ENCODE data around the gene BTBD9. TPM values are rescaled to one million over a fixed set of nuclear protein-coding genes. Genes with fewer than 3 reads are reported as not detected.
"Not testable (repeated sequence)": the region's sequence is repeated elsewhere in the genome, so short reads cannot be mapped to it uniquely, and the experiment has no call there.

The BTBD9 gene
- polyA plus RNA-seq, 1 donor (not counting 4 experiments of a cell fraction or from before 2014, with no cell fraction given) = 6.8 TPM

DNA sequence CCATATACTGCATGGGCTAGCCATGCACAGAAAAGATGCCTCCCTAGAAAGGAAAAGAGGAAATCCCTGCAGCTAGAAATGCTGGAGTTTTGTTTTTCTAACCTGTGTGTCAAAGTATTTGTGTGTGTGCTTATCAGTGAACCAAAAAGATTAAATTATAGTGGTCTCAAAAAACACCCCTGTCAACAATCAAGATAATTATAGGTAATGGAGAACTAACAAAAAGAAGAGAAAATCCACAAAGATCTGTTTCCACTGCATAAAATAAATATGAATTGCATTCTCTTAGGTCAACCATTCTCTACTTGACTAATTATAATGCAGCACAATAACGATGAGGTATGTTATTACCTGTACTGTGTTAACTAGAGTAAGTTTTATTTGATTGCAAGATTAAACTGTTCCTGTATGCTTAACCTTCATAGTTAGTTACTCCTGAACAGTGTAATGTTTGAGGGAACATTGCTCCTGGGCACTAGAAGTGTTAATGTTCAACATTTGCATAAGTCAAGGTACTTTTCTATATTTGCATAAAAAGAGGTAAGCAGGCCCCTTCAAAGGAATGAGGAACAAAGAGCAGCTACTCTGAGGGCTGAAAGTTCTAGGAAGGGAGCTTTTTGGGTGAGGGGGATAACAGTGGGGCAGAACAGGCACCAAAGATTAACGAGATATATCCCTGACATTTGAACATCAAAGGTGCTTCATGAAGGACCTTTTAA is 212.1 kb downstream of the BTBD9 start:
- FAIRE-seq = no peak
- Histone ChIP-seq H3K27ac (ENCODE audit: control insufficient read depth, insufficient read depth, low read length) (no peak overlapping the region), H3K9me1 (ENCODE audit: control insufficient read depth, extremely low read depth, insufficient read depth, low read length) (no peaks in the 10 kb centered on the region), H2AFZ (ENCODE audit: control insufficient read depth, low read length) (no peak overlapping the region), H3K27me3 (ENCODE audit: control insufficient read depth, extremely low read depth, insufficient read depth, low read length) (no peaks in the 10 kb centered on the region), H3K4me2 (ENCODE audit: control insufficient read depth, extremely low read depth, insufficient read depth, low read depth, low read length) (no peak overlapping the region), H3K4me3 (ENCODE audit: control insufficient read depth in 2 of 3, extremely low read depth in 1 of 3, insufficient read depth in 2 of 3, low read depth in 1 of 3, low read length in 3 of 3) (no peak overlapping the region), H4K20me1 (ENCODE audit: control insufficient read depth, extremely low read depth, insufficient read depth, low read length) (no peaks in the 10 kb centered on the region), H3K4me1 (ENCODE audit: control insufficient read depth, extremely low read depth, insufficient read depth, low read length) (no peaks in the 10 kb centered on the region), H3K36me3 (ENCODE audit: control insufficient read depth in 2 of 2, extremely low read depth in 1 of 2, insufficient read depth in 2 of 2, low read length in 2 of 2) (no peaks in the 10 kb centered on the region), H3K9ac (ENCODE audit: control insufficient read depth, extremely low read depth, insufficient read depth, low read length) (no peak overlapping the region), H3K9me3 (ENCODE audit: control insufficient read depth, low read depth, low read length) (no peaks in the 10 kb centered on the region), H3K79me2 (ENCODE audit: control insufficient read depth, insufficient read depth, low read length) (no peaks in the 10 kb centered on the region)
- dilution Hi-C loops (cut with MboI; ENCODE audit: extremely low pct_ligation_motif_present, low sequenced_read_pairs) = no loop called here
- DNase-seq (ENCODE audit: low read depth, low spot score) = no peak
- no peak for TF ChIP-seq EZH2 (IDR thresholded peaks at IDR 0.05; ENCODE audit: low read length)
- TF ChIP-seq, protein P1, sequence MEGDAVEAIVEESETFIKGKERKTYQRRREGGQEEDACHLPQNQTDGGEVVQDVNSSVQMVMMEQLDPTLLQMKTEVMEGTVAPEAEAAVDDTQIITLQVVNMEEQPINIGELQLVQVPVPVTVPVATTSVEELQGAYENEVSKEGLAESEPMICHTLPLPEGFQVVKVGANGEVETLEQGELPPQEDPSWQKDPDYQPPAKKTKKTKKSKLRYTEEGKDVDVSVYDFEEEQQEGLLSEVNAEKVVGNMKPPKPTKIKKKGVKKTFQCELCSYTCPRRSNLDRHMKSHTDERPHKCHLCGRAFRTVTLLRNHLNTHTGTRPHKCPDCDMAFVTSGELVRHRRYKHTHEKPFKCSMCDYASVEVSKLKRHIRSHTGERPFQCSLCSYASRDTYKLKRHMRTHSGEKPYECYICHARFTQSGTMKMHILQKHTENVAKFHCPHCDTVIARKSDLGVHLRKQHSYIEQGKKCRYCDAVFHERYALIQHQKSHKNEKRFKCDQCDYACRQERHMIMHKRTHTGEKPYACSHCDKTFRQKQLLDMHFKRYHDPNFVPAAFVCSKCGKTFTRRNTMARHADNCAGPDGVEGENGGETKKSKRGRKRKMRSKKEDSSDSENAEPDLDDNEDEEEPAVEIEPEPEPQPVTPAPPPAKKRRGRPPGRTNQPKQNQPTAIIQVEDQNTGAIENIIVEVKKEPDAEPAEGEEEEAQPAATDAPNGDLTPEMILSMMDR (optimal IDR thresholded peaks at IDR 0.05 in 1 of 3, IDR thresholded peaks at IDR 0.05 in 1 of 3, conservative IDR thresholded peaks at IDR 0.05 in 1 of 3; ENCODE audit: extremely low read depth in 1 of 3, insufficient read depth in 2 of 3, low read length in 3 of 3) = no peak

DNA sequence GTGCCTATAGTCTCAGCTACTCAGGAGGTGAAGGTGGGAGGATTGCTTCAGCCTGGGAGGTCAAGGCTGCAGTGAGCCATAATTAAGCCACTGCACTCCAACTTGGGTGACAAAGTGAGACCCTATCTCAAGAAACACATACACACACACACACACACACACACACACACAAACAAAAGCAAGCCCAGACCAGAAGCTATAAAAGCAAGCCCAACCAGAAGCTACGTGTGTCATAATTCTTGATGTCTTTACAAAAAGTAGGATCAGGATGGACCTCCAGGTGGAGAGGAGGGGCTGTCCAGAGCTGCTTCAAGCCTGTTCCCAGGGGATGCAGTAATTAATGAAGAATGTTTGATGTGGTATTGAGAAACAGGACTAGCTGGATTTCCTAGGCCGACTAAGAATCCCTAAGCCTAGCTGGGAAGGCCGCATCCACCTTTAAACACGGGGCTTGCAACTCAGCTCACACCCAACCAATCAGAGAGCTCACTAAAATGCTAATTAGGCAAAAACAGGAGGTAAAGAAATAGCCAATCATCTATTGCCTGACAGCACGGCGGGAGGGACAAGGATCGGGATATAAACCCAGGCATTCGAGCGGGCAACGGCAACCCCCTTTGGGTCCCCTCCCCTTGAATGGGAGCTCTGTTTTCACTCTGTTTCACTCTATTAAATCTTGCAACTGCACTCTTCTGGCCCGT is 213.8 kb downstream of the BTBD9 start:
- H3K4me1 ChIP-seq (ENCODE audit: control insufficient read depth, extremely low read depth, insufficient read depth, low read length); DNase-seq (ENCODE audit: low read depth, low spot score); H4K20me1 ChIP-seq (ENCODE audit: control insufficient read depth, extremely low read depth, insufficient read depth, low read length); H3K79me2 ChIP-seq (ENCODE audit: control insufficient read depth, insufficient read depth, low read length); H3K9me1 ChIP-seq (ENCODE audit: control insufficient read depth, extremely low read depth, insufficient read depth, low read length); H3K27me3 ChIP-seq (ENCODE audit: control insufficient read depth, extremely low read depth, insufficient read depth, low read length); H3K4me3 ChIP-seq (ENCODE audit: control insufficient read depth in 2 of 3, extremely low read depth in 1 of 3, insufficient read depth in 2 of 3, low read depth in 1 of 3, low read length in 3 of 3); H3K36me3 ChIP-seq (ENCODE audit: control insufficient read depth in 2 of 2, extremely low read depth in 1 of 2, insufficient read depth in 2 of 2, low read length in 2 of 2); H3K9ac ChIP-seq (ENCODE audit: control insufficient read depth, extremely low read depth, insufficient read depth, low read length); dilution Hi-C loops (cut with MboI; ENCODE audit: extremely low pct_ligation_motif_present, low sequenced_read_pairs); H3K27ac ChIP-seq (ENCODE audit: control insufficient read depth, insufficient read depth, low read length); H3K9me3 ChIP-seq (ENCODE audit: control insufficient read depth, low read depth, low read length); H2AFZ ChIP-seq (ENCODE audit: control insufficient read depth, low read length); H3K4me2 ChIP-seq (ENCODE audit: control insufficient read depth, extremely low read depth, insufficient read depth, low read depth, low read length); FAIRE-seq: not testable (repeated sequence)
